GM18873 (cell line): ENCODE measurements around the gene WASL.

Source experiments
- ATAC-seq: cut with Tn5 transposase; IDR thresholded peaks from one replicate; pipeline ENCODE4 v1.9.1; 2021; ENCODE audit warnings: mild to moderate bottlenecking, moderate library complexity, moderate number of reproducible peaks; ENCODE audit not compliant: unreplicated experiment, low FRiP score

WASL gene

DNA sequence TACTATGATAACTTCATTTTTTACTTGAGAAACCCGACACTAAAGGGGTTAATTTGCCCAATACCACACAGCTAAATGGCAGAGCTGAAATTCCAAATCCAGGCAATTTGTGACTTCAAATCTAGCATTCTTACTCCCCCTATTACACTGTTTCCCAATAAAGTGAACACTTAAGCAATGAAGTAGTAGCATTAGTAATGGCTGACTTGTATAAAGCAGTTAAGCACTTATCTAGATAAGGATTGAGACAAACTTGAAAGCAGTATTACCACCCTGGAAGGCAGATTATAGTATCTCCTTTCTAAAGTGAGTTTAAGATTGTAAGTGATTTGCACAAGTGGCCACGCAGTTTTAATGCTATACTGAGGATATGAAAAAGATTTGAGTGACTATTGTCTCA, 39.3 kb downstream of the WASL start:
- no peak for ATAC-seq

DNA sequence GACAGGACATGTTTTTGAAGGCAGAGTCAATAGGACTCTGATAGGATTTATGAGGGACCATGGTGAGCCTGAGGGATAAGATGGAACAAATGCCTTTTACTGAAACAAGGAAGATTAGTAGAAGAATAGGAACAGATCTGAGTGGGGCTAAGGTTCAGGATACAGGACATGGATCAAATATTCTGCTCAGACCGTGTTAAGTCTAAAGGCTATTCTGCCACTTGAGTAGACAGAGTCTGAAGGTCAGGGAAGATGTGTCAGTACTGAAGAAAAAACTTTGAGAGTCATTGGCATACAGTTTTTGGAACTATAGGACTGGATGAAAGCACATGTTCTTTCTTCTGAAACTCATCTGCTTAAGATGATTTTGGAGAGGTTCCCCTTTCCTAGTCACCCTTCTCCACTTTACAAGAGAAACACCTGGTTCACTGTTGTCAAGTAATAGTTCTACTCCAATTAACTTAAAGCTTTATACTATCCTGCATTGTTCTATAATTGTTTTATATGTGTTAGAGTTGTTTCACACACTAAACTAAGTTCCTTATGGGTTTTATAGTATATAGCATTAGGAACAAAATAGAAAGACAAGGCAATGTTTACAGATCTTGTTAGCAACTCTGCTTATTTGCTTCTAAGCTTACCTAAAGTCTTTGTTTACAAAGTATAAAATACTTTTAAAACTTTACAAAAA, 43.4 kb downstream of the WASL start:
- no peak for ATAC-seq

DNA sequence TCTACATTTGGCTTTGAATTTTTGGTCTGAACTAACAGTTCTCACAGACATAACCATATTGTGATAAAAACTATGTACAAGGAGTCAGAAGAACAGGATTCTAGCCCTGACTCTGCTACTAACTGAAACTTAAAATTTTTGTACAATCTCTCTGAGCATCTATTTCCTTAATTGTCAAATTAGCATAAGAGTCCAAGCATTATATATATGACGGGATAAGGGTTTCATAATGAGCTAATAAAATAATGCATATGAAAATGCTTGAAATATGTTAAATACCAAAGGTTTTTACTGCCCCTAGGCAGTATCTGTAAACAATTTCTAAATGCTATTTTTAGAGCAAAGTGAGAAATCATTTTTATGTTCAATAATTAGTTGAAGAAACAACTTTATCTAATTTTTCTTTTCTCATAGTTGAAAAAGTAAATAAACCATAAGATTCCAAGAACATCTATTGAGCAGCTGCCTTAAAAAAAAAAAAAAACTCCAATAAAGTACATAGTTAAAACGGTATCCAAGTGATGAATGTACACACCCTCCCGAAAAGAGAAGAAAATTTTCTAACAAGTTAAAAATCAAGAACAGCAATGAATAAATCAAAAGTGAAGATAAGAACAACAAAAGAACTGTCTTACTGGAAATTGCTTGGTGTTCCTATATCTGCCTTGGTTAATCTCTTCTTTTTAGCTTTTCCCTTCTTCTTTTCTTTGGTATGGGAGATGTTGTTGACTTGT, 52.7 kb downstream of the WASL start:
- no peak for ATAC-seq

DNA sequence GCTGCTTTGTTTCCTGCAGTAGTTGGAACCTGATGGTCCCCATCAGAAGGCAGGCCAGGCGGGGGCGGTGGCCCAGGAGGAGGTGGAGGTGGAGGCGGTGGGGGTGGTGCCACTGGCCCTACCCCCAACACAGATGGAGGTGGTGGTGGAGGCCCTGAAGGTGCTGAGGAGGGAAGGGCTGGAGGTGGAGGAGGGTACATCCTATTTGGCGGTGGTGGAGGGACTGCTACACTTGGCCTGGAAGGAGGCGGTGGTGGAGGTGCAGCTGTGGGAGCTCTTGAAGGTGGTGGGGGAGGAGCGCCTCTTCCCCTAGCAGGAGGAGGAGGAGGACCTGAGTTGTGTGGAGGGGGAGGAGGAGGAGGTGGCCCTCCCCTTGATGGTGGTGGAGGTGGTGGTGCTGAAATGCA, 56.3 kb downstream of the WASL start:
- no peak for ATAC-seq

DNA sequence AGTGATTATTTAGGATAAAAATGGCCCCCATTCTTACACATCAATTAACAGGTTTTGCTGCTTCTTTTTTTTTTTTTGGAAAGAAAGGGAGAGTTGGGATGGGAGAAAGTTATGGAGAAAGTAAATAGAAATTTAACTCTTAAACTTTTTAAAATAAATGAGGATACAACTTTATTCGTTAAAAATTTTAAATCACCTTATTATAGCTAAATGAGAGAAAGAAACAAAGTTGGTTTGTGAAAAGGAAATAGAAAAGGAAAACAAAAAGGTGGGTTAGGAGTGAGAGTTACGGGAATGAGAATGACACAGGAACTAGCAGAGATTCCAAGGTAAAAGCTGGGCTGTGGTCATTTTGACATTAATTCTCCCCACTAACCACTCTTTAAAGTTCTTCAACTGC, 58.3 kb downstream of the WASL start:
- no peak for ATAC-seq

DNA sequence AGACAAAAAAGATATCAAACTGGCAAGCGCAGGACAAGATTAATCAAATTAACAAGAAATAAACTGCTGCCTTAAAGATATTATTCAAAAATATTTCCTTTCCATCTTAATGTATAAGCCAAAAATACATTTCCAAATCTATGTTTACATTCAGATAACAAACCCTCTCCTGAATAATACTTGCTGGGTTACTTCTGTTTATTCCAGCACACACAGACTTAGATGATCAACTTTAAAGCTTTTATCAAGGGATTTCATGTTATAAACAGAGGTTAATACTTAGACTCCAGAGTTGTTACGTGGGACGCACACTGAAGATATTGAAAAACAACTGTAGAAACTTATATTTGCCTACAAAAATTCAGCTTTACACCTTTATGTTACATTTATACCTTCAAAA, 59.6 kb downstream of the WASL start:
- ATAC-seq: no peak

DNA sequence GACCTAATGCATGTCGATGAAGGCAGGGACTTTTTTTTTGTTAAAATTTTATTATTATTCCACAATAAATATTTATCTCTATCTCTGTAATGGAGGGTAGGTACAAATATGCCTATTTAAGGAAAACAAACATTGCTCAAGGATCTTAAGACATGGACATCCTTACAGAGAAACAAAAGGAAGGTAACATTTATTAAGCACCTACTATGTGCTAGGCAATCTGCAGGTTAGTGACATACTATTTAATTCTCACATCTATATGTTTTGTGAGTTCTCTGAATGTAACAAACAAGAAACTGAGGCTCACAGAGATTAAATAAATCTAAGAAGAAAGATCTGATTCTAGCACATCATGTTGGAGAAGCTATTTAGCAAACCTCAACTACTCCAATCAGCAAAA, 61.1 kb downstream of the WASL start:
- no peak for ATAC-seq

DNA sequence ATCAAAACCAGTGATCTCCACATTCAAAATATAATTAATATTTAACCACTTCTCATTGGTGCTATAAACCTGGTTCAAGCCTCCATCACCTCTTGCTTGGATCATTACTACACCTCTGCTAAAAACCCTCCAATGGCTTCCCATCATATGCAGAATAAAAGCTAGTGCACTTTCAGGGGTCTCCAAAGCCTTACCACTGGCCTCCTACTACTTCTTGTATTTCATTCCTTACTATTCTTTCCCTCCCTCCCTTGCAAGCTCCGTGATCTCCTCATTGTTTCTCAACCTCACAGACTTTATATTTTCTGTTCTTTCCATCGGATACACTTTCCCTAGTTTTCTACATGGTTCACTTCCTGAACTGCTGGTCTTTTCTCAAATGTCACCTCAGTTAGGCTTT, 61.6 kb downstream of the WASL start:
- no peak for ATAC-seq

DNA sequence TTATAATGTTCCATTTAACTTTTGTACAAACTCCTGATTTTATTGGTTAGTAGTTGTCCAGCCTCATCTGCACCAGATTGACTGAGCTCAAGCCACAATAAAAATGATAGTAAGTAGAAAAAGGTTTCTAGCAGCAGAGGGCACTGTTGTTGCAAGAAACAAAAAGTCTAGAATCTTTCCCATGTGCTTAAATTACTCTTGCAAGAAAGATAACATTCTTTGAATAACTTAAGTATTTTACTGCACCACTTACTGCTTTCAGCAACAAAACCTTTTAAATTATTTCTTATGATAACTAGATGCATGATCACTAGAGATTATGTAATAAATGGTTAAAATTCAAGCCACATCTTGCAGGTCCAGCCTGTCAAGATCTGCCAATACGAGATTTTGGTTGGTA, 66.1 kb downstream of the WASL start:
- ATAC-seq: no peak

DNA sequence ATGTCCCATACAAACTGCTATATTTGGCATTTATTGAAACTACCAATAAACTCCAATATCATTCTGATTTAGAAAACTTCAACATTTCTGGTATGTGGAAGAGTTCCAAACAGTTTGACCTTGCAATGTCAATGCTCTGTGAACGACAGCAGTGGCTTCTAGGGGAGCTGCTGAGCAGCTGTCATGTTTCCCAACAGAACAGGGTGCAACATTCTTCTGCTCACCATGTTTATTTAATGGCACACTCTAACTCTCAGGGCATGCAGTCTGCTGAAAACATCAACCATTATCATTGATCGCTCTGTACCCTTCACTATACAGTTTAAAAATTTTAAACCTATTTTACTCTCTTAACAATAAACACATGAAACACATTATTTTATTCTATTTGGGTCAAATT, 67.2 kb downstream of the WASL start:
- ATAC-seq: no peak

DNA sequence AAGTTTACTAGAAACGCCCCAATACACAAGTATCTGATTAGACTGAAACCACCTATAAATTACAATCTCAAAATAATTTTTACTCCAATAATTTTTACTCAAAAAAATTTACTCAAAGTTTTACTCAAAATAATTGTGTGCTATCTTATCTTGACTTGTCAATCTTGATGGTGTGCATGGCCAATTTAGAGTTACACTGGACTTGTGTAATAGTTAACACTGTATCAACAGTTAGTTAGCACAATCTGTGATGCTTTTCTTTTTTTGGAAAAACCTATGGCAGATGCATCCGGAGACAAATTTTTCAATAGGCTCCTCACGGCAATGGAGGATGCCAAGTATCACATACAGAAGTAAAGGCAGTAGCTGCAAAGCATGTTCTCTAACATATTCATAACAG, 68.2 kb downstream of the WASL start:
- ATAC-seq: no peak

DNA sequence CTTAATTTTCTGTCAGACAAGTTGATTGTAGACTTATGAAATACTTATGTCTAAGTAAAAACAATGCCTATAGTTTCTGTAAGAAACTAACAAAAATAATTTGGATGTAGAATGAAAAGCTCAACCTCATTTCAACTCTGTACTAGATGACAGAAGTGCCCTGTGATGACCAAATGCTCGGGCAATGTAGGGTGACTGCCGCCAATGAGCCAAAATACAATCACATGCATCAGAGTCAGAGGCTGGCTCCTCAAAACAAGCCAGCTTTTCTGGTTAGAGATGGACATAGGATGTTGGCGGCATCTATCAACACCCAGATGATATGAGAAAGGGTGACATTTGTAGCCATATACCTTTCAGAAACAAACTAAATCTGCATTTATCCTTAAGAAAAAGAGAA, 69.2 kb downstream of the WASL start:
- no peak for ATAC-seq

DNA sequence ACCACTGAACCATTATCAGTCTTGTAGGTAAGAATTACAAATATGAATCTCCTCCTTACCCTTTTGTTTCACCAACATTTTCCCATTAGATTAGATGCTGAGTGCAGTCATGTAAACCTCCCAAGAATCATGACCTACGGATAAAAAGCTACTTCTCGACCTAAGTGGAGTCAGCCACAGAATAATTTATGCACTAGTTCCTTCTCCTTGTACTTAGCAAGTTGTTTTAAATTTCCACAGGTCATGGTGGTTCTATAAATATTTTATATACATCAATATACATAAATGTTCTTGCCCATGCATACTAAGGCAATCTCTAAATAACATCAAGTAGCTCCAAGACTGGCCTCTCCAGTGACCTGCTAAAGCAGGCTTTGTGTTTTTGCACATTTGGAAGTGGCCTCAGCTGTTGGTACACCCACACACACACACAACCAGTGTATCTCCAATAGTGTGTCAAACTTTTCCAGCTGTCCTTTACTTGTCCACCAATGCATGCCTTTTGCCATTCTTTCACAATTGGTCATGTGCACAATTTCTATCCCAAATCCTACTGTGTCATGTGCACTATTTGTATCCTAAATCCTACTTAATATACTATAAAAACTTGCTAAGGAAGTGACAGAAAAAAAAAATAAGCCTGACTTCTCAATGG, 71.6 kb downstream of the WASL start:
- ATAC-seq: no peak

DNA sequence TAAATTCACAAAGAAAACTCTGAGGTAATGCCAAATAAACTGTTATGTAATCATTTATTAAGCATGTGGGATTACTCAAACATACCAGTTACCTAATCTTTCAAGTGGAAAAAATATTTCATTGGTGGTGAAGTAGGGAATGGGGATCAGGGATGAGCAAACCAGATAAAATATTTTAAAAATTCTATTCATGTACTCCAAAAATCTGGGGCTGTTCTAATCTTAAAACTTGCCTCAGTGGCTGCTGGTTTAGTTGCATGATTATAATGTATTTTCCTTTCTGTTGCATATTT, 73.7 kb downstream of the WASL start:
- no peak for ATAC-seq

DNA sequence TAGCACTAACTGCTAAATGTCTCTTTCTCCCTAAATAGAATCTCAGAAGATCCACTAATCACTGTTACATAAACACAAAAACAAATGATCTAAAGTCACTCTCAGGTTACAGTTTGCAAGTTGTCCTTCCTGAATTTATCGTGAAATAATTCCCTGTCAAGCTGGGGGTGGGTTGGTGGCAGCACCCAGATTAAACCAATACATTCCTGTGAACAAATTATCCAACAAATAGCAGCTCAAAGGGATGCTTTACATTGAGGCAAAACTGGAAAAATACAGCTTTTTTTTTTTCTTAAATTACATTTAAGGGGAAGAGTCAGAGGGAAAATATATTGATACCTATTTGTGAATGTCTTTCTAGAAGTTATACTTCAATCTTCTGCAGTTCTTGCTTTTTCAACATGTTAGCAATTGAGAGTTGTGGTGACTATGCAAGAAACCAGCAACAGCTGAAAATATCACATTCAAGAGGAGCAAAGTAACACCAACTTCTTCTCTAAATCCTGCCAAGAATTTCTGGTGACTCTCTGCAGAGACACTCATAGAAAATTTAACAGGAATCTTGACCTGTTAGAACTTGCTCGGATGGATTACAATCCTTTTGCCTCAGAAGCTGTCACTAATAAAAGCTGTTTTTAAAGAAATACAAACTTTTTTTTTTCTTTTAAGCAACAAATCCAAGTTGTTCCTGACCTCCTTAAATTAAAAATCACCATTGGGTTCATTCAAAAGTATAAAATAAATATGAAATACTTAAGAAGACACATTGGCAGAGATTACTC, 74.2 kb downstream of the WASL start:
- ATAC-seq: no peak

DNA sequence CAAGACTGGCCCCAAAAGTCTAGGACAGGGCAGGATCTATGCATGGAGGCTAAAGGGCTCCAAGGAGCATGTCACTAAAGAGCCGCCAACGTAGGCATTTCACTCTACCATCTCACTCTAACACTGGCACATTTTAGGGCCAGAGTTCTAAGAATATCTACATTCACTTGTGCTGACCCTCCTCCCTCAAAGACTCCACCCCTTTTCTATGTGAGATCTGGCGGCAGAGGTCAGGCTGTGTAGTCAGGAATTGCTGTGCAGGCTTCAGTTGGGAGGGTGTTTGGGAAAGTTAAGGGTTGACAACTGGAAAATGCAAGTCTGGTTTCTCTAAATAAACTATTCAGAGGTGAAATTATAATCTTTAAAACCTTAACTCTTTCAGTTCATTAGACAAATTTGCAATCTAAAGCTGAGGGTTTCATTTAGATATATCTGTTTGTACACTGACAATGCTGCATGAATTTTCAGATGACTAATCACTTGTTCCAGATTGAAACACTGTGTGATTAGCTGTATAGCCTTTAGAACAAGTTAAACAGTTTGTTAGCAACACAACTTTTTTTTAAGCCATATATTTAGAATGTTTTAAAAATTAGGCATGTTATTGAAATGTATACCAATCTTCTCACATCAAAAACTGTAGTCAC, 74.9 kb downstream of the WASL start:
- ATAC-seq: no peak

DNA sequence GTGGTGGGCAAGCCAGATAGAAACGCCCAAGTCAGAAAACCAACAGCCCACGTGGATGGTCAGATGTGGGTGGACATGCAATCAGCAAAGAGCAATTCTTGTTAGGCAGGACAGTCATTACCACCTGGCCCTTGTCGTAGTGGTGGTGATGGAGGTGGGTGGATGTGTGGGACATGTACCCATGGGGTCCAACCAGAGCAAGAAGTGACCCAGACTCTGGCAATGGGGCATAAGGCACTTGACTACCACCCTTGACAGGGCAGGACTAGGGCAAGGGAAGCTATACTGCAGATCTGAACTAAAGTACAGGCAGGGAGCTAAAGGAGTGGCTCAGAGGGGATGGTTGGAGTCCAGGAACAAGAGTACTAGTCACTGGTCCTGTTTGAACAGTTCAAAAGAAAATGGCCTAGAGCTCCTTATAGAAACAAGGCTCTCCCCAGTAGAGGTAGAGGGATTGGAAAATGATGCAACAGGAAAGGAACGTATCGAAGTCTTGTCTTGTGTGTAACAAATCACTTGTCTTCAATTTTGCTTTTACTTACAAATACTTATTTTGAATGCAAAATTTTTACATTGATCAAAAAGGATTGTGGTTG, 75.6 kb downstream of the WASL start:
- ATAC-seq: no peak

DNA sequence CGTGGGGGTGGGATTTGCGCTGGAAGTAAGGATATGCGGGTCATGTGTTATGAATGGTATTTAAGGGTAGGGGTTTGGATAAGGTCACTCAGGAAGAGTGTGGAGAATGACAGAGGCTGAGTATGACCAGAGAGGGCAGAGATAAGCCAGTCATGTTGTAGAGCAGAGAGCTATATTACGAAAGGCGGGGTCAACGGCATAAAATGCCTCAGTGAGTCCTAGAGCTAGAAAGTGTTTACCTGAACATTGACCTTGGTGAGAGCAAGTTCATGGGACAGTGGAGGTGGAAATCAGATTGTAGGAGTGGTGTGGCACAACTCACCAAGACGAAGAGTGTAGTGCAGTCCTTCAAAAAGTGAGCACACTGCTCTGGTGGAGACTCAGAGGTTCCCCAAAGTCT, 79.3 kb downstream of the WASL start:
- no peak for ATAC-seq

DNA sequence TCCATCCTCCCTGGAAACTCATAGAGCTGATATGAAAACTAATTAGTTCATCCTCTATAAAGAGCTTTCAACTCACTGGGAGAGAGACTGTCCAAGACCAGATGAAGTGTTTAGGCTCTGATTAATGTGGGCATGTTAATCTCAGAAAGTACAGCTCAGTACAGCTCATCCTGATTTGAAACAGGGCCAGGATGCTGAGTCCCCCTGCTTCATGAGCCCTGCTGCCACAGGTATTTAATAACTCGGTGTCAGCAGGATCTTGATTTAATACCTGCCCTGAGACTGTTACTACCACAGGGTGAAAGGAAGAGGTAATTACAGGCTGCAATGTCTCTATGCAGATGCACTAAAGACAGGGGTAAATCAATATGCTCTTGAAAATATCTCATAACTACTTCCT, 82.3 kb downstream of the WASL start:
- no peak for ATAC-seq

DNA sequence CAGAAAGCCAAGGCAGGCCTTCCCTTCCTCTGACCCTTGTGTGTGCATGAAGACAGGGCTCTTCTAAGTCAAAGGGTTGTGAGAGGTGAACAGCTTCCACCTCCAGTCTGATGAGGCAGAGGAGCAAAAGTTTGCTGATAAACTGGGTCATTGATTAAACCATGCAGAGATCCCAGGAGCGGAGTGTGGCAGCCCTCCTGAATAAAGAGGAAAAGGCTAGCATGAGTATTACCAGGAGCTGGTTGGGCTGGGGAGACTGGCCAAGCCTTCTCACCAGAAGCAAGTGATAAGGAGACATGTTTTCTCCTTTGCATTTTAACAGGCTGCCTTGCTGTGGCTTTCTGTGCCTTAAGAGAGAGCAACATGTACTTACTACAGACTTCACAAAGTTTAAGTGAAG, 82.9 kb downstream of the WASL start:
- no peak for ATAC-seq
